ENCODE results near the gene NHEJ1.

GRCh38 chr2:219180961-219181360, 20.3 kb upstream of the NHEJ1 start:
- TF ChIP-seq, protein P1, sequence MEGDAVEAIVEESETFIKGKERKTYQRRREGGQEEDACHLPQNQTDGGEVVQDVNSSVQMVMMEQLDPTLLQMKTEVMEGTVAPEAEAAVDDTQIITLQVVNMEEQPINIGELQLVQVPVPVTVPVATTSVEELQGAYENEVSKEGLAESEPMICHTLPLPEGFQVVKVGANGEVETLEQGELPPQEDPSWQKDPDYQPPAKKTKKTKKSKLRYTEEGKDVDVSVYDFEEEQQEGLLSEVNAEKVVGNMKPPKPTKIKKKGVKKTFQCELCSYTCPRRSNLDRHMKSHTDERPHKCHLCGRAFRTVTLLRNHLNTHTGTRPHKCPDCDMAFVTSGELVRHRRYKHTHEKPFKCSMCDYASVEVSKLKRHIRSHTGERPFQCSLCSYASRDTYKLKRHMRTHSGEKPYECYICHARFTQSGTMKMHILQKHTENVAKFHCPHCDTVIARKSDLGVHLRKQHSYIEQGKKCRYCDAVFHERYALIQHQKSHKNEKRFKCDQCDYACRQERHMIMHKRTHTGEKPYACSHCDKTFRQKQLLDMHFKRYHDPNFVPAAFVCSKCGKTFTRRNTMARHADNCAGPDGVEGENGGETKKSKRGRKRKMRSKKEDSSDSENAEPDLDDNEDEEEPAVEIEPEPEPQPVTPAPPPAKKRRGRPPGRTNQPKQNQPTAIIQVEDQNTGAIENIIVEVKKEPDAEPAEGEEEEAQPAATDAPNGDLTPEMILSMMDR (IDR thresholded peaks at IDR 0.05) = no peak
- TF ChIP-seq POLR2AphosphoS5 (IDR thresholded peaks at IDR 0.05) = no peak
- TF ChIP-seq POLR2A (IDR thresholded peaks at IDR 0.05) = no peak
